Right ventricle myocardium superior (tissue), 1 donor: ENCODE results near the gene FBF1. TPM values are rescaled to one million over a fixed set of nuclear protein-coding genes. Genes with fewer than 3 reads are reported as not detected.

Experiments
- ATAC-seq: fragments of 200-7000 bp; cut with Tn5 transposase; one replicate; pipeline ENCODE4 v1.9.1; 2020; ENCODE audit warnings: mild to moderate bottlenecking; ENCODE audit not compliant: poor library complexity
- DNase-seq: peaks from one replicate; pipeline ENCODE4 v3.0.0-alpha.2; 2020
- intact Hi-C: fragments of 100-400 bp; cut with DNase I; formaldehyde crosslinking; loops from one replicate; pipeline ENCODE4 v1.11.2; 2022
- total RNA-seq: library from RNA; stranded (reverse); fragmentation: NEBNext Ultra II Directional; extraction: Animal tissue kit (Norgen Biotek cat#: 25700); gene quantifications from one replicate; pipeline ENCODE4 v1.2.1, GENCODE V29; 2021
- donor health status: DM: no; HTN: yes; CAD: no; lungs with severe emphysema.

Gene FBF1
- total RNA-seq, 1 donor from 2014 or later: 4.7 TPM

GRCh38 chr17:75920045-75920560 is 20.7 kb downstream of the FBF1 start:
- intact Hi-C loops: no loop called here
- ATAC-seq (peak; percentile 27), DNase-seq (no peak)

GRCh38 chr17:75919611-75920010 is 21.2 kb downstream of the FBF1 start:
- DNase-seq (no peak), ATAC-seq (no peak)
- intact Hi-C loops: no loop called here

- ATAC-seq (no peak), DNase-seq (no peak)
- intact Hi-C loops: no loop called here
Measured at GRCh38 chr17:75917917-75918445, 22.9 kb downstream of the FBF1 start.

- ATAC-seq (no peak), DNase-seq (no peak)
- intact Hi-C loops: no loop called here
Measured at GRCh38 chr17:75917141-75917916, 23.5 kb downstream of the FBF1 start.

GRCh38 chr17:75915268-75915667 is 25.6 kb downstream of the FBF1 start:
- no peak for ATAC-seq
- no peak for DNase-seq
- intact Hi-C loops: no loop called here

GRCh38 chr17:75914643-75915267 is 26.1 kb downstream of the FBF1 start:
- ATAC-seq (no peak), DNase-seq (no peak)
- intact Hi-C loops: no loop called here

GRCh38 chr17:75913537-75914210 is 27.2 kb downstream of the FBF1 start:
- intact Hi-C loops: no loop called here
- DNase-seq: no peak

GRCh38 chr17:75910699-75911098 is 30.1 kb downstream of the FBF1 start:
- DNase-seq (no peak), ATAC-seq (no peak)
- intact Hi-C loops: no loop called here

More at GRCh38 chr17:75913537-75914210, 27.2 kb downstream of the FBF1 start:
- no peak for ATAC-seq

GRCh38 chr17:75909812-75910274 is 31.0 kb downstream of the FBF1 start:
- peak; percentile 50 for DNase-seq
- peak; percentile 5 for ATAC-seq
- intact Hi-C loops: no loop called here

- DNase-seq (no peak), ATAC-seq (no peak)
- intact Hi-C loops: no loop called here
Measured at GRCh38 chr17:75909051-75909811, 31.6 kb downstream of the FBF1 start.

GRCh38 chr17:75908201-75908600 is 32.6 kb downstream of the FBF1 start:
- peak; percentile 86 for DNase-seq
- peak; percentile 69 for ATAC-seq
- intact Hi-C loops: no loop called here

- intact Hi-C loops: no loop called here
- DNase-seq: no peak
- ATAC-seq: no peak
Measured at GRCh38 chr17:75906143-75906884, 34.5 kb downstream of the FBF1 start.

GRCh38 chr17:75904749-75905521 is 35.9 kb downstream of the FBF1 start, which contains the start of gene MRPL38:
MRPL38 (minus strand) TSS chr17:75904884; CDS start chr17:75904875, 9 bp downstream.
- DNase-seq: peak; percentile 95
- intact Hi-C loops: loop anchor here (1.0 kb wide), 1 partner anchor 100 kb away; no protein-coding TSS in a partner anchor

GRCh38 chr17:75902406-75902805 is 38.4 kb downstream of the FBF1 start:
- ATAC-seq: no peak
- DNase-seq: no peak
- intact Hi-C loops: no loop called here

More at GRCh38 chr17:75904749-75905521, 35.9 kb downstream of the FBF1 start, which contains the start of gene MRPL38:
- ATAC-seq: peak; percentile 91

GRCh38 chr17:75901727-75902126 is 39.1 kb downstream of the FBF1 start:
- no peak for DNase-seq
- ATAC-seq: no peak
- intact Hi-C loops: no loop called here

- DNase-seq: no peak
- intact Hi-C loops: no loop called here
Measured at GRCh38 chr17:75900691-75901533, 39.9 kb downstream of the FBF1 start.

More at GRCh38 chr17:75900691-75901533, 39.9 kb downstream of the FBF1 start:
- ATAC-seq: no peak
